Melanocyte of skin (primary cell): ENCODE data around the gene CTDSP1. TPM values are rescaled to one million over a fixed set of nuclear protein-coding genes. Genes with fewer than 3 reads are reported as not detected.

Experiments used
- small RNA-seq, 2 donors: library from RNA; depleted of rRNA; stranded (forward); fragments of <200 nt; gene quantifications; one replicate each; pipeline ENCODE3, GENCODE V24; 2012
- total RNA-seq, 2 donors: library from RNA; depleted of rRNA; stranded (reverse); fragments of >200 nt; gene quantifications; 2 replicates each; pipeline ENCODE4 v1.2.3, GENCODE V29; 2012

The CTDSP1 gene, protein sequence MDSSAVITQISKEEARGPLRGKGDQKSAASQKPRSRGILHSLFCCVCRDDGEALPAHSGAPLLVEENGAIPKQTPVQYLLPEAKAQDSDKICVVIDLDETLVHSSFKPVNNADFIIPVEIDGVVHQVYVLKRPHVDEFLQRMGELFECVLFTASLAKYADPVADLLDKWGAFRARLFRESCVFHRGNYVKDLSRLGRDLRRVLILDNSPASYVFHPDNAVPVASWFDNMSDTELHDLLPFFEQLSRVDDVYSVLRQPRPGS
- 10 to 100 TPM; 26.6 to 27.9 TPM for total RNA-seq

DNA sequence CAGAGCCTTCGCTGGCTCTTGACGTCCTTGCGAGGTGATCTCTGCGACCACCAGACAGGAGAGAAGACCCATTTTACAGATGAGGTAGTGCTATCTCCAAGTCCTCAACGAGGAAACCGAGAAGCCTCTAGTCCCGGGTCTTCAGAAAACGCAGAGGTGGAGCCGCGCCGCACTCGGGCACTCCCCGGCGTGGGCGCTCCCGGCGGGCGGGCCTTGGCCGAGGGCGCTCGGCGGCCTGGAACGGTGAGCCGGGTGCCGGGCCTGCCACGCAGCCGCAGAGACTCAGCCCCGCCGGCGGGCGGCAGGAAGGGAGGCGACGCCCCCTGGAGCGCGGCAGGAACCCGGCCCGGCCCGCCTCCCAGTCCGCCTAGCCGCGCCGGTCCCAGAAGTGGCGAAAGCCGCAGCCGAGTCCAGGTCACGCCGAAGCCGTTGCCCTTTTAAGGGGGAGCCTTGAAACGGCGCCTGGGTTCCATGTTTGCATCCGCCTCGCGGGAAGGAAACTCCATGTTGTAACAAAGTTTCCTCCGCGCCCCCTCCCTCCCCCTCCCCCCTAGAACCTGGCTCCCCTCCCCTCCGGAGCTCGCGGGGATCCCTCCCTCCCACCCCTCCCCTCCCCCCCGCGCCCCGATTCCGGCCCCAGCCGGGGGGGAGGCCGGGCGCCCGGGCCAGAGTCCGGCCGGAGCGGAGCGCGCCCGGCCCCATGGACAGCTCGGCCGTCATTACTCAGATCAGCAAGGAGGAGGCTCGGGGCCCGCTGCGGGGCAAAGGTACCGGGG lies at the start of gene CTDSP1:
TSS of gene CTDSP1 (plus strand) at position 478 of the 776 bp plus-strand sequence. CDS start at position 701, 223 bp downstream.

DNA sequence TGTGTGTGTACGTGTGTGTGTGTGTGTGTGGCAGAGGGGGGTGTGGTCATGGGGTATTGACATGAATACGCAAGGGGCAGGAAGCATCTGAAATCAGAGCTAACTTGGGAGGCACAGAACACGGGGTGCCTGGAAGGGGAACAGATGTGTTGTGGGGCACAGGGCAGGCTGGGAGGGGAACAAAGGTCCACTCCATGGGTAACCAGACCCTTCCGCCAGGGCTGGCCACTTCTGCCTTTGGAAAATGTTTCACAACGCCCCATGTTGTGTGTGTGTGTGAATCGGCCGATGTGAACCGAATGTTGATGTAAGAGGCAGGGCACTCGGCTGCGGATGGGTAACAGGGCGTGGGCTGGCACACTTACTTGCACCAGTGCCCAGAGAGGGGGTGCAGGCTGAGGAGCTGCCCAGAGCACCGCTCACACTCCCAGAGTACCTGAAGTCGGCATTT lies 17.7 kb upstream of the CTDSP1 start, which contains the start of gene SLC11A1:
TSS of gene SLC11A1 (plus strand) at position 358 of the 451 bp plus-strand sequence. CDS start 96 bp downstream, outside the sequence.

GRCh38 chr2:218418717-218419458 lies 19.2 kb downstream of the CTDSP1 start, which contains the start of gene VIL1:
Gene VIL1, plus strand, starts transcription at chr2:218419123. Its CDS starts 4,656 bp downstream, at chr2:218423779.

Small RNAs within 50 kb of the gene (small RNA-seq; reads per million reads assigned to genes)
- 1,833 to 1,878 reads per million in 2 donors for gene MIR26B

Other genes starting within 250 kb of the CTDSP1 start
- gene CXCR1, start 232.9 kb upstream of the CTDSP1 start, total RNA-seq = not detected
- 100 to 1,000 TPM; 233 to 312 TPM for gene ARPC2, start 182.7 kb upstream of the CTDSP1 start, total RNA-seq
- gene GPBAR1, start 138.9 kb upstream of the CTDSP1 start, total RNA-seq = under 1 TPM in 1 of 2 donors, not detected in 1; under 0.01 TPM
- 100 to 1,000 TPM in 1 of 2 donors, 10 to 100 TPM in 1; 85.0 to 131 TPM for gene AAMP, start 129.7 kb upstream of the CTDSP1 start, total RNA-seq
- 10 to 100 TPM; 38.3 to 42.3 TPM for gene PNKD, start 129.3 kb upstream of the CTDSP1 start, total RNA-seq
- 100 to 1,000 TPM; 209 to 266 TPM for gene TMBIM1, start 107.4 kb upstream of the CTDSP1 start, total RNA-seq
- gene CATIP, start 43.0 kb upstream of the CTDSP1 start, total RNA-seq = under 1 TPM in 1 of 2 donors, not detected in 1; 0.33 TPM
- gene SLC11A1, start 17.6 kb upstream of the CTDSP1 start, total RNA-seq = under 1 TPM; under 0.01 to 0.34 TPM
- not detected for gene VIL1, start 19.3 kb downstream of the CTDSP1 start, total RNA-seq
- gene USP37, start 168.5 kb downstream of the CTDSP1 start, total RNA-seq = 10 to 100 TPM; 12.0 to 16.3 TPM
- 100 to 1,000 TPM in 1 of 2 donors, 10 to 100 TPM in 1; 88.1 to 126 TPM for gene CNOT9, start 169.0 kb downstream of the CTDSP1 start, total RNA-seq
- gene PLCD4, start 208.0 kb downstream of the CTDSP1 start, total RNA-seq = 1 to 10 TPM; 9.0 to 9.6 TPM